ENCODE measurements around the gene DKKL1.
A peak's percentile ranks its signal among the peaks of the same experiment; 100 is the strongest.

DKKL1 gene

GRCh38 chr19:49400029-49400428, 36.4 kb downstream of the DKKL1 start:
- DNase-seq = no peak

- peak; percentile 84 for DNase-seq
Observed at GRCh38 chr19:49403404-49404187, 39.9 kb downstream of the DKKL1 start.

DNA sequence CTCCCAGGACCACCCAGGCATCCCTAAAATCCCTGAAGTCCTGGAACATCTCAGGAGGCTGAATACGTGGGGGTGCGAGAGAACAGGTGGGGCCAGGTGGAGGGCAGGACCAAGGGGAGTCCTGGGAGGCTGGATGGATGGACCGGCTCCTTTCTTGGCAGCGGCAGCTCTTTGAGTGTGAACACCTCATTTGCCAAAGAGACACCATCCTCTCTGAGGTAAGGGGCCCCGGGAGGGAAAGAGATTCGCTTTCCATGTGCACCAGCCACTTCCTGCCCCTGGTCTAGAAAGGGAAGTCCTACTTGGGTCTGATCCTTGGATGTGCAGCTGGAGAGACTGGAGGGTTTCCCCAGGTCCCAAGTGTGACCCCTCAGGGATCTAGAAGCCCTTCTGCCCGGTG, 43.4 kb downstream of the DKKL1 start:
- no peak for DNase-seq

DNA sequence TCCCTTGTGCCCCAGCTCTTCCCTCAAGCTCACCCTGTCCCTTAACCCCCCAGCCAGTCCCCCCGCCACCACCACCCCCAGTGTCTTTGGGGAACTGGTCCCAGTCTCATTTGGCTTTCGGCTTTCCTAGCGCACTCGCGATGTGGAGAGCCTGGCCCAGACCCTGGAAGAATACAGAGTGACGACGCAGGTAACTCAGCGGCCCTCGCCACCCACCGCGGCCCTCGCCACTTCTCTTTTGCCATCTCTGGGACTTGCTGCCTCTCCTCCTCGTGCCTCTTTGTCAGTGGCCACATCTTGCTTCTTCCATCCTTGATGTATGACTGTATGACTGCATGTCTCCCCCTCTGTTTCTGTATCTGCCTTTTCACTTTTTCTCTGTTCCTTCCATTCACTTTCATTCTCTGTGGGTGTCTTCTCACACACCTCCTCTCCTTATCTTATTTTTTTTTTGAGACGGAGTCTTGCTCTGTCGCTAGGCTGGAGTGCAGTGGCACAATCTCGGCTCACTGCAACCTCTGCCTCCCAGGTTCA, 43.9 kb downstream of the DKKL1 start:
- DNase-seq = no peak

GRCh38 chr19:49408816-49409440, 45.3 kb downstream of the DKKL1 start:
- DNase-seq = no peak

DNA sequence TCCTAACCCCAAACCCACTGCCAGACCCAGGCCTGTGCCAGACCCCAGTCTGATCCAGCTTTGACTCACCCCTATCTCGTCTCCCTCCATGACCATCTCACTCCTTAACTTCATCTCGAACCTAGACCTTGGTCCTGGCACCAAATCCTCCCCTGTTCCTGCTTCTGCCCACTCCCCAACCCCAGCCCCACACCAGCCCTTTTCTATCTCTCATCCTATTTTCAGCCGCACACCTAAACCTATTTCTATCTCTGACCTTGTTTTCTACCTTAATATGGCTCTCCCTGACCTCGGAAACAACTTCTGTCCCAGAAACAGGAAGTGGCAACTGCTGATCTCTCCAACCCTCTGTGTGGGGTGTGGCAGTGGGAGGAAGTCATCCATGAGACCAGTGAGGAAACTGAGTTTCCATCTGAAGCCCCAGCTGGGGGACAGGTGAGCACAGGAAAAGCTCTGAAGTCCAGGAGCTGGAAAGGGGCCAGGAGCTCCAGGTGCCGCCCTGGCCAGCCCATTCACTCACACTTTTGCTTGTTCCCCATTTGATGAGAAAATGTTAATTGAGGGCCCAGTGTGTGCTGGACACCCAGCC, 45.9 kb downstream of the DKKL1 start:
- no peak for DNase-seq

- DNase-seq = no peak
Observed at GRCh38 chr19:49411681-49412326, 48.1 kb downstream of the DKKL1 start.

- no peak for DNase-seq
Observed at GRCh38 chr19:49413348-49413747, 49.7 kb downstream of the DKKL1 start.

DNA sequence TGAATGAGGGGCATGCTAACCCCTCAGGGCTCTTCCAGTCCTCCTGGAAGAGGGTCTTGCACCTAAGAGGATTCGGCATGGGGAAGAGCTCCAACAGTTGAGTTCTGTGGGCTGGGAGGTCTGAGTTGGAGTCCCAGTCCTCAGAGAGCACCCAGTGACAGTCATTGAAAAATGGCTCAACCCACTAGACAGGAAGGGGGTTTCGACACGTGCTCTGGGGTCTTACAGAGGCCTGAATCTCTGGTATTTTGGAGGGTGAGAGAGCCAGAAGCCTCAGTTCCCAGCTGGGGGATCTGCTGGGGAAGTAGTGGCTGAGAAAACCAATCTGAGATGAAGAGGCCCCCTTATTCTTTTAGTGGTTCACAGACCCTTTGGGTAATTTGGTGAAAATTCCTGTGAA, 50.6 kb downstream of the DKKL1 start:
- no peak for DNase-seq

- DNase-seq = no peak
Observed at GRCh38 chr19:49415102-49415809, 51.6 kb downstream of the DKKL1 start.

GRCh38 chr19:49415810-49416200, 52.1 kb downstream of the DKKL1 start:
- no peak for DNase-seq

GRCh38 chr19:49417088-49417487, 53.4 kb downstream of the DKKL1 start:
- no peak for DNase-seq

- DNase-seq = no peak
Observed at GRCh38 chr19:49418511-49418910, 54.8 kb downstream of the DKKL1 start.

GRCh38 chr19:49419173-49419572, 55.5 kb downstream of the DKKL1 start:
- DNase-seq = no peak

DNA sequence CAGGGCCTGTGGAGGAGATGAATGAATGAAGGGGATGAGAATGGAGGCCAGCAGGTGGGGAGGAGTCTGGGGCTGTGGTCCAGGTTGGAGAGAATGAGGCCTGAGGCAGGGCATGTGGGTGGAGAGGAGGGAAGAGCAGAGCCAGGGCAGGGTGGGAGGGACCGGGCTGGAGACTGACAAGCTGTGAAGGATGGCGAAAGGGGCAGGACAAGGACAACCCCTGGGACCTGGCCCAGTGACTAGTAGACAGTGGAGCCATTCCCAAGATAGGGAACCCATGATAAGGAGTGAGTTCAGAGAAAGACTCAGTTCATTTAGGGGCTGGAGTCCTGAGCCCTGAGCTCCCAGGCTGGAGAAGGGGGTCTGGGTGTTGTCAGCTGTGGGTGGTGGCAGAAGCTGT, 56.5 kb downstream of the DKKL1 start:
- DNase-seq = no peak

- peak; percentile 96 for DNase-seq
Observed at GRCh38 chr19:49421039-49421877, 57.6 kb downstream of the DKKL1 start.

DNA sequence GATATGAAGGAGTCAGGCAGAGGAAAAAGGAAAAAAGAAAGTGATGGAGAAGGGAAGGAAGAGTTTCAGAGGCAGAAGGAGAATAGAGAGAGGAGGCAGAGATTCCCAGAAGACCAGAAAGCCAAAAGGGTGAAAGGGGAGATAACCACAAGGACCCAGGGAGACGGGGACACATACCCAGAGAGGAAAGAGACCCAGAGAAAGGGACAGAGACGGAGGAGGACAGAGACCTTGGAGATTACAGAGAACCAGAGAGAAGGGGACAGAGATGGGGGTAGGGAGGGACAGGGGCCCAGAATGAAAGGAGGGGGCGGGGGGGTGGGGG, 58.2 kb downstream of the DKKL1 start:
- no peak for DNase-seq

GRCh38 chr19:49422407-49423070, 58.9 kb downstream of the DKKL1 start:
- DNase-seq = peak; percentile 77

GRCh38 chr19:49423071-49423984, 59.7 kb downstream of the DKKL1 start, which contains the start of gene PTH2:
Gene PTH2, minus strand, starts transcription at chr19:49423441. Its CDS starts 102 bp downstream, at chr19:49423339.
- DNase-seq = no peak

GRCh38 chr19:49423985-49424303, 60.3 kb downstream of the DKKL1 start:
- no peak for DNase-seq

Data from NCI-H1436 (cell line).